SK-N-SH treated with all-trans-retinoic acid at 6 μM for 48 hours (cell line): ENCODE measurements around the gene KCNH3.

Experiments
- ATAC-seq: fragments of 200-7000 bp; cut with Tn5 transposase; 3 replicates; pipeline ENCODE4 v1.9.1; 2020; ENCODE audit warnings: mild to moderate bottlenecking, moderate library complexity
- BACH2 ChIP-seq: fragments of 250-450 bp; sonication (Bioruptor Pico); IDR thresholded peaks from 2 replicates; pipeline ENCODE4 v1.9.0; 2021; ENCODE audit warnings: mild to moderate bottlenecking, borderline replicate concordance
- CREB5 ChIP-seq: fragments of 250-450 bp; sonication (Bioruptor Pico); IDR thresholded peaks from 2 replicates; pipeline ENCODE4 v1.5.1; 2020; ENCODE audit warnings: low read depth, mild to moderate bottlenecking, moderate library complexity
- CSDC2 ChIP-seq: fragments of 250-450 bp; sonication (Bioruptor Pico); IDR thresholded peaks from 2 replicates; pipeline ENCODE4 v1.5.0; 2020; ENCODE audit warnings: mild to moderate bottlenecking, moderate library complexity
- CSRNP3 ChIP-seq: fragments of 250-450 bp; sonication (Bioruptor Pico); IDR thresholded peaks from 2 replicates; pipeline ENCODE4 v1.5.1; 2021; ENCODE audit warnings: mild to moderate bottlenecking, moderate library complexity
- ESRRG ChIP-seq: fragments of 250-450 bp; sonication (Bioruptor Pico); IDR thresholded peaks from 2 replicates; pipeline ENCODE4 v1.6.1; 2021; ENCODE audit warnings: mild to moderate bottlenecking
- GLIS3 ChIP-seq: fragments of 250-450 bp; sonication (Bioruptor Pico); IDR thresholded peaks from 2 replicates; pipeline ENCODE4 v1.5.0; 2020; ENCODE audit warnings: mild to moderate bottlenecking, moderate library complexity
- ISL1 ChIP-seq: fragments of 250-450 bp; sonication (Bioruptor Pico); IDR thresholded peaks from 2 replicates; pipeline ENCODE4 v2.1.2; 2022; ENCODE audit warnings: mild to moderate bottlenecking, moderate library complexity
- OSR1 ChIP-seq: fragments of 250-450 bp; sonication (Bioruptor Pico); IDR thresholded peaks from 2 replicates; pipeline ENCODE4 v1.8.0; 2022; ENCODE audit warnings: moderate library complexity, mild to moderate bottlenecking, inconsistent platforms
- PPARA ChIP-seq: fragments of 250-450 bp; sonication (Bioruptor Pico); IDR thresholded peaks from 2 replicates; pipeline ENCODE4 v1.5.0; 2020; ENCODE audit warnings: mild to moderate bottlenecking, borderline replicate concordance
- RARB ChIP-seq: fragments of 250-450 bp; sonication (Bioruptor Pico); IDR thresholded peaks from 2 replicates; pipeline ENCODE4 v1.8.0; 2021; ENCODE audit warnings: mild to moderate bottlenecking, moderate library complexity
- SNAI2 ChIP-seq: fragments of 250-450 bp; sonication (Bioruptor Pico); IDR thresholded peaks from 2 replicates; pipeline ENCODE4 v1.5.0; 2020; ENCODE audit warnings: mild to moderate bottlenecking, moderate library complexity
- TCF4 ChIP-seq: fragments of 250-450 bp; sonication (Bioruptor Pico); IDR thresholded peaks from 2 replicates; pipeline ENCODE4 v1.8.0; 2021; ENCODE audit warnings: mild to moderate bottlenecking, moderate library complexity, borderline replicate concordance
- TOX ChIP-seq: fragments of 250-450 bp; sonication (Bioruptor Pico); IDR thresholded peaks from 2 replicates; pipeline ENCODE4 v1.8.0; 2021; ENCODE audit warnings: mild to moderate bottlenecking, moderate library complexity, borderline replicate concordance
- ZC3H10 ChIP-seq: fragments of 250-450 bp; sonication (Bioruptor Pico); IDR thresholded peaks from 2 replicates; pipeline ENCODE4 v1.5.1; 2021; ENCODE audit warnings: mild to moderate bottlenecking, moderate library complexity
- ZFP3 ChIP-seq: fragments of 250-450 bp; sonication (Bioruptor Pico); IDR thresholded peaks from 2 replicates; pipeline ENCODE4 v1.5.0; 2020; ENCODE audit warnings: mild to moderate bottlenecking, moderate library complexity
- ZFP30 ChIP-seq: fragments of 450-650 bp; formaldehyde crosslinking; IDR thresholded peaks from 2 replicates; pipeline ENCODE4 v1.5.0; 2022; ENCODE audit warnings: mild to moderate bottlenecking, moderate library complexity
- ZNF565 ChIP-seq: fragments of 450-650 bp; formaldehyde crosslinking; conservative IDR thresholded peaks from 2 replicates; pipeline ENCODE4 v1.5.0; 2020; ENCODE audit warnings: low read depth, mild to moderate bottlenecking, moderate library complexity
- ZNF70 ChIP-seq: fragments of 450-650 bp; formaldehyde crosslinking; IDR thresholded peaks from 2 replicates; pipeline ENCODE4 v1.5.0; 2020; ENCODE audit warnings: mild to moderate bottlenecking, moderate library complexity
- ZNF8 ChIP-seq: fragments of 450-650 bp; formaldehyde crosslinking; IDR thresholded peaks from 2 replicates; pipeline ENCODE4 v1.5.0; 2020; ENCODE audit warnings: mild to moderate bottlenecking, moderate library complexity
- TF ChIP-seq, protein P1 (sequence below): fragments of 250-450 bp; sonication (Bioruptor Pico); IDR thresholded peaks from 2 replicates; pipeline ENCODE4 v1.8.0; 2021; ENCODE audit warnings: low read depth, mild to moderate bottlenecking, moderate library complexity, borderline replicate concordance
- TF ChIP-seq, protein P2 (sequence below): fragments of 250-450 bp; sonication (Bioruptor Pico); IDR thresholded peaks from 2 replicates; pipeline ENCODE4 v1.8.0; 2020; ENCODE audit warnings: mild to moderate bottlenecking, moderate library complexity, borderline replicate concordance
- TF ChIP-seq, protein P3 (sequence below): fragments of 250-450 bp; sonication (Bioruptor Pico); IDR thresholded peaks from 2 replicates; pipeline ENCODE4 v1.5.0; 2020; ENCODE audit warnings: mild to moderate bottlenecking, moderate library complexity

Gene KCNH3

GRCh38 chr12:49555631-49556390, 17.0 kb downstream of the KCNH3 start:
- TF ChIP-seq BACH2 (no peak), CSDC2 (CRISPR knock-in tag) (no peak), ZC3H10 (no peak), ESRRG (CRISPR knock-in tag) (no peak), TCF4 (CRISPR knock-in tag) (no peak)
- TF ChIP-seq, protein P1, sequence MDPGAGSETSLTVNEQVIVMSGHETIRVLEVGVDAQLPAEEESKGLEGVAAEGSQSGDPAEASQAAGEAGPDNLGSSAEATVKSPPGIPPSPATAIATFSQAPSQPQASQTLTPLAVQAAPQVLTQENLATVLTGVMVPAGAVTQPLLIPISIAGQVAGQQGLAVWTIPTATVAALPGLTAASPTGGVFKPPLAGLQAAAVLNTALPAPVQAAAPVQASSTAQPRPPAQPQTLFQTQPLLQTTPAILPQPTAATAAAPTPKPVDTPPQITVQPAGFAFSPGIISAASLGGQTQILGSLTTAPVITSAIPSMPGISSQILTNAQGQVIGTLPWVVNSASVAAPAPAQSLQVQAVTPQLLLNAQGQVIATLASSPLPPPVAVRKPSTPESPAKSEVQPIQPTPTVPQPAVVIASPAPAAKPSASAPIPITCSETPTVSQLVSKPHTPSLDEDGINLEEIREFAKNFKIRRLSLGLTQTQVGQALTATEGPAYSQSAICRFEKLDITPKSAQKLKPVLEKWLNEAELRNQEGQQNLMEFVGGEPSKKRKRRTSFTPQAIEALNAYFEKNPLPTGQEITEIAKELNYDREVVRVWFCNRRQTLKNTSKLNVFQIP (CRISPR knock-in tag) = no peak
- no peak for ATAC-seq

- no peak for ATAC-seq
- TF ChIP-seq BACH2 = no peak
- no peak for TF ChIP-seq ZNF70 (CRISPR knock-in tag)
- no peak for TF ChIP-seq GLIS3 (CRISPR knock-in tag)
- TF ChIP-seq ZFP30 (CRISPR knock-in tag) = no peak
- TF ChIP-seq ESRRG (CRISPR knock-in tag) = no peak
- TF ChIP-seq CREB5 (CRISPR knock-in tag) = no peak
- no peak for TF ChIP-seq SNAI2
- no peak for TF ChIP-seq ZFP3 (CRISPR knock-in tag)
- no peak for TF ChIP-seq TCF4 (CRISPR knock-in tag)
- TF ChIP-seq CSDC2 (CRISPR knock-in tag) = no peak
- TF ChIP-seq PPARA = no peak
- TF ChIP-seq ZNF8 = no peak
- TF ChIP-seq, protein P2, sequence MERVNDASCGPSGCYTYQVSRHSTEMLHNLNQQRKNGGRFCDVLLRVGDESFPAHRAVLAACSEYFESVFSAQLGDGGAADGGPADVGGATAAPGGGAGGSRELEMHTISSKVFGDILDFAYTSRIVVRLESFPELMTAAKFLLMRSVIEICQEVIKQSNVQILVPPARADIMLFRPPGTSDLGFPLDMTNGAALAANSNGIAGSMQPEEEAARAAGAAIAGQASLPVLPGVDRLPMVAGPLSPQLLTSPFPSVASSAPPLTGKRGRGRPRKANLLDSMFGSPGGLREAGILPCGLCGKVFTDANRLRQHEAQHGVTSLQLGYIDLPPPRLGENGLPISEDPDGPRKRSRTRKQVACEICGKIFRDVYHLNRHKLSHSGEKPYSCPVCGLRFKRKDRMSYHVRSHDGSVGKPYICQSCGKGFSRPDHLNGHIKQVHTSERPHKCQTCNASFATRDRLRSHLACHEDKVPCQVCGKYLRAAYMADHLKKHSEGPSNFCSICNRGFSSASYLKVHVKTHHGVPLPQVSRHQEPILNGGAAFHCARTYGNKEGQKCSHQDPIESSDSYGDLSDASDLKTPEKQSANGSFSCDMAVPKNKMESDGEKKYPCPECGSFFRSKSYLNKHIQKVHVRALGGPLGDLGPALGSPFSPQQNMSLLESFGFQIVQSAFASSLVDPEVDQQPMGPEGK (CRISPR knock-in tag) = no peak
- no peak for TF ChIP-seq ZC3H10
- TF ChIP-seq ISL1 (CRISPR knock-in tag) = no peak
Measured at GRCh38 chr12:49556391-49557186, 17.8 kb downstream of the KCNH3 start.

DNA sequence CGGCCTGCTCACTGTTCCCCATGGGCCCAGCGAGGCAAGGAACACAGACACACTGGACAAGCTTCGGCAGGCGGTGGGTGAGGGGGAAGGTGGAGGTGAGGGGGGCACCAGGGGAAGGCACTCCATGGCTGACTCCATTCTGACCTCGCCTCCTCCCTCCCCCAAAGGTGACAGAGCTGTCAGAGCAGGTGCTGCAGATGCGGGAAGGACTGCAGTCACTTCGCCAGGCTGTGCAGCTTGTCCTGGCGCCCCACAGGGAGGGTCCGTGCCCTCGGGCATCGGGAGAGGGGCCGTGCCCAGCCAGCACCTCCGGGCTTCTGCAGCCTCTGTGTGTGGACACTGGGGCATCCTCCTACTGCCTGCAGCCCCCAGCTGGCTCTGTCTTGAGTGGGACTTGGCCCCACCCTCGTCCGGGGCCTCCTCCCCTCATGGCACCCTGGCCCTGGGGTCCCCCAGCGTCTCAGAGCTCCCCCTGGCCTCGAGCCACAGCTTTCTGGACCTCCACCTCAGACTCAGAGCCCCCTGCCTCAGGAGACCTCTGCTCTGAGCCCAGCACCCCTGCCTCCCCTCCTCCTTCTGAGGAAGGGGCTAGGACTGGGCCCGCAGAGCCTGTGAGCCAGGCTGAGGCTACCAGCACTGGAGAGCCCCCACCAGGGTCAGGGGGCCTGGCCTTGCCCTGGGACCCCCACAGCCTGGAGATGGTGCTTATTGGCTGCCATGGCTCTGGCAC, 18.5 kb downstream of the KCNH3 start:
- no peak; the same call in 2 of the 3 replicates for ATAC-seq
- TF ChIP-seq ZC3H10 (no peak), ESRRG (CRISPR knock-in tag) (no peak), OSR1 (CRISPR knock-in tag) (no peak), ZFP3 (CRISPR knock-in tag) (no peak), CSDC2 (CRISPR knock-in tag) (no peak), RARB (CRISPR knock-in tag) (no peak), TOX (CRISPR knock-in tag) (no peak), CSRNP3 (no peak), GLIS3 (CRISPR knock-in tag) (no peak), ISL1 (CRISPR knock-in tag) (no peak), PPARA (no peak), ZFP30 (CRISPR knock-in tag) (no peak), CREB5 (CRISPR knock-in tag) (no peak), ZNF70 (CRISPR knock-in tag) (no peak), ZNF565 (CRISPR knock-in tag) (no peak), SNAI2 (no peak), ZNF8 (no peak)
- TF ChIP-seq, protein P2 (CRISPR knock-in tag) = no peak
- TF ChIP-seq, protein P3, sequence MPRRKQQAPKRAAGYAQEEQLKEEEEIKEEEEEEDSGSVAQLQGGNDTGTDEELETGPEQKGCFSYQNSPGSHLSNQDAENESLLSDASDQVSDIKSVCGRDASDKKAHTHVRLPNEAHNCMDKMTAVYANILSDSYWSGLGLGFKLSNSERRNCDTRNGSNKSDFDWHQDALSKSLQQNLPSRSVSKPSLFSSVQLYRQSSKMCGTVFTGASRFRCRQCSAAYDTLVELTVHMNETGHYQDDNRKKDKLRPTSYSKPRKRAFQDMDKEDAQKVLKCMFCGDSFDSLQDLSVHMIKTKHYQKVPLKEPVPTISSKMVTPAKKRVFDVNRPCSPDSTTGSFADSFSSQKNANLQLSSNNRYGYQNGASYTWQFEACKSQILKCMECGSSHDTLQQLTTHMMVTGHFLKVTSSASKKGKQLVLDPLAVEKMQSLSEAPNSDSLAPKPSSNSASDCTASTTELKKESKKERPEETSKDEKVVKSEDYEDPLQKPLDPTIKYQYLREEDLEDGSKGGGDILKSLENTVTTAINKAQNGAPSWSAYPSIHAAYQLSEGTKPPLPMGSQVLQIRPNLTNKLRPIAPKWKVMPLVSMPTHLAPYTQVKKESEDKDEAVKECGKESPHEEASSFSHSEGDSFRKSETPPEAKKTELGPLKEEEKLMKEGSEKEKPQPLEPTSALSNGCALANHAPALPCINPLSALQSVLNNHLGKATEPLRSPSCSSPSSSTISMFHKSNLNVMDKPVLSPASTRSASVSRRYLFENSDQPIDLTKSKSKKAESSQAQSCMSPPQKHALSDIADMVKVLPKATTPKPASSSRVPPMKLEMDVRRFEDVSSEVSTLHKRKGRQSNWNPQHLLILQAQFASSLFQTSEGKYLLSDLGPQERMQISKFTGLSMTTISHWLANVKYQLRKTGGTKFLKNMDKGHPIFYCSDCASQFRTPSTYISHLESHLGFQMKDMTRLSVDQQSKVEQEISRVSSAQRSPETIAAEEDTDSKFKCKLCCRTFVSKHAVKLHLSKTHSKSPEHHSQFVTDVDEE = no peak
